DMS153 (cell line): Measurements from ENCODE around the gene NELL1.

Source experiments
- DNase-seq: peaks from one replicate; lab custom pipeline; 2025; lab: John Stamatoyannopoulos, UW

Gene NELL1

GRCh38 chr11:21489416-21490115, 820.2 kb downstream of the NELL1 start:
- DNase-seq = no peak

DNA sequence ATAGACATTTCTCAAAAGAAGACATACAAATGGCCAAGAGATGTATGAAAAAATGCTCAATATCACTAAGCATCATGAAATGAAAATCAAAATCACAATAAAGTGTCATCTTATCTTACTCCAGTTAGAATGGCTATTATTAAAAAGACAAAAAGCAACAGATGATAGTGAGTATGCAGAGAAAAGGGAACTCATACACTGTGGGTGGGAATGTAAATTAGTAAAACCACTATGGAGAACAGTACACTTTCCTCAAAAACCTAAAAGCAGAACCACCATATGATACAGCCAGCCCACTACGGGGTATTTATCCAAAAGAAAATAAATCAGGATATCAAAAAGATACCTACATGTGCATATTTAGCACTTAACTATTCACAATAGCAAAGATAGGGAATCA, 823.5 kb downstream of the NELL1 start:
- no peak for DNase-seq

GRCh38 chr11:21494946-21495345, 825.6 kb downstream of the NELL1 start:
- no peak for DNase-seq

- DNase-seq = no peak
Measured at GRCh38 chr11:21495879-21496278, 826.5 kb downstream of the NELL1 start.

GRCh38 chr11:21501245-21501644, 831.9 kb downstream of the NELL1 start:
- DNase-seq = no peak

GRCh38 chr11:21505070-21505469, 835.7 kb downstream of the NELL1 start:
- no peak for DNase-seq

- peak; percentile 48 for DNase-seq
Measured at GRCh38 chr11:21511835-21512440, 842.6 kb downstream of the NELL1 start.

GRCh38 chr11:21514316-21514715, 844.9 kb downstream of the NELL1 start:
- DNase-seq = no peak

- no peak for DNase-seq
Measured at GRCh38 chr11:21520244-21520643, 850.9 kb downstream of the NELL1 start.

DNA sequence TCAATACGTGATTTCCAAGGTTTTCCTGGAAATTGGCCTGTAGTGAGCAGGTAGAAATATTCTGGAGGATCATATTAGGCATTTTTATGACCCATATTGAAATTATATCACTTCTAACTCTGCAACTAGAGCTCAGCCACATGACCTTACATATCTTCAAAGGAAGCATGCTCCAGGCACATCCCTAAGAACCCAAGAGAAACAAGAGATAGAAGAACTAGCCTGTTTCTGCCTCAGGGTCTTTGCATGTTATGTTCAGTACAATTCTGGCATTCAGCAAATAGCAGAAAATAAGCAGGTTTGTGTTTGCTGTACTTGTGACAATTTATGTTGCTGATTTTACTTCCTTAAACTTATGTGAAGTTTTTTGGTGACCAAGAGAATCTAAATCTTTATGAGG, 859.8 kb downstream of the NELL1 start:
- DNase-seq = no peak

DNA sequence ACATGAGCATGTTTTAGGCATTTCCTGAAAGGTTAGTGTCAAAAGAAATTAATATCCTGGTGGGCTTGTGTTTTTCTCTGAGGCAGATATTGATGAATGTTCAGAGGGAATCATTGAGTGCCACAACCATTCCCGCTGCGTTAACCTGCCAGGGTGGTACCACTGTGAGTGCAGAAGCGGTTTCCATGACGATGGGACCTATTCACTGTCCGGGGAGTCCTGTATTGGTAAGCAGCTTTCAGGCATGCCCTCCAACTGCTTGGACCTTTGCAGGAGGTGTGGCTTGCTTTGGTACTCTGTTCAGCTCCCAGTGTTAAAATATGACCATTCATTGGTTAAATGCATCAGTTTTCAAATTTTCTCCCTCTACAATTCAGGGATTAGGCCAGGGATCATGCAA, 864.9 kb downstream of the NELL1 start:
- no peak for DNase-seq

DNA sequence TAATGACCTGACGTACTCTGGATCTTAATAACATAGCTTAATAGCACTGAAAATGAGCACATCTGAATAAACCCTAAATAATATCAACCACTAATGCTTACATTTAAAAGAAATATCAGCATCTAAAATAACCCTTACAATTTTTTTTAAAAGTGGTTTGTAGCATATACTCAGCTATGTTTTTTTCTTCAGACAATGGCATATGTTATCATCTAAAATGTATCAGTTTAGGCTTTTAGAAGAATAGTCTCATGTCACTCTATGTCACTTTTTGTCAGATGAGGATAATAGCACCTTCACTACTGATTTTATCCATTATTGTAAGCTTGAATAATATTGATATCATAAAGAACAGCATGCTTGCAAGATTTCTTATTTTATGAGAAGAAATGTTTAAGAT, 868.6 kb downstream of the NELL1 start:
- no peak for DNase-seq

DNA sequence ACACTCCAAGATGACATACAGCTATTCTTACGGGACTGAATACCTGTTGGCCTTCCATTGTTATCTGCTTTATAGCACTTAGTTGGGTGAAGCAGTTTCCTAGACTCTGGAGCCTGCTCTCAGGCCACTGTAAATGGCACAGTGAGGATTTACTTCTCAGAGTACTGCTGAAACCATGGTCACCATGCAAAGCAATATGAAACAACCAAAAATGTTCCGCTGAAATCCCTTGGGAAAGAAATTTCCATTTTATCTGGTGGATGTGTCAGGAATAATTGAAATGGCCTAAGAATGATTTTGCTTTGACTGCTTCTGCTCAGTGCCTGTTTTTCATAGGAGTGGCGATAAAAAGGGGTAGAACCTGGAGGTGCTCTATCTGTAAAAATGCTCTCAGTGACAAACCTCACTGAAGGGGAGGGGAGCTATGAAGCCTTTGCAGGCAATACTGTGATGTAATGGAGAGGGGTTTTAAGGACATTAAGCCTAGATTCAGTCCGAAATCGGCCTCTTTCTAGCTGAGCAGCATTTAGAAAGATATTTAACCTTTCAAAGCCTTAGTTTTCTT, 871.9 kb downstream of the NELL1 start:
- DNase-seq = no peak

DNA sequence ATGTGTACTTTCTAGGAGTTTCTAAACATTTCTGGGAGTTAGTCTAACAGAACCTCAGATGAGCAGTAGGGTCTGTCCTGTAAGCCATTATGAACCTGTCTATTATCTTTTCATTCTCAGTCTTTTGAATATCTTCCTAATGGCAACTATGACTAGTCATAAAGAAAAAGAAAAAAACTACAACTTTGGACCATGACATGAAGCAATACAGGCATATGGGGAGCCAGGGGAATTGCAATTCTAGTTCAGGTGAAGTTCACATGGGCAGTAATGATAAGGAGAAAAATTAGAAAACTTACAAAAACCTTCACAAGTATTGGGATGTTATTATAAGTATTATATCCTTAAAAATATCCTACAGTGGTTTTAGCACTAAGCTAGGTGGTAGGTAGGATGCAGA, 874.5 kb downstream of the NELL1 start:
- DNase-seq = no peak

GRCh38 chr11:21545699-21546098, 876.3 kb downstream of the NELL1 start:
- DNase-seq = no peak

- no peak for DNase-seq
Measured at GRCh38 chr11:21546703-21547102, 877.3 kb downstream of the NELL1 start.

GRCh38 chr11:21552911-21553310, 883.5 kb downstream of the NELL1 start:
- no peak for DNase-seq

GRCh38 chr11:21553795-21554194, 884.4 kb downstream of the NELL1 start:
- DNase-seq = no peak

- DNase-seq = no peak
Measured at GRCh38 chr11:21554284-21554683, 884.9 kb downstream of the NELL1 start.

DNA sequence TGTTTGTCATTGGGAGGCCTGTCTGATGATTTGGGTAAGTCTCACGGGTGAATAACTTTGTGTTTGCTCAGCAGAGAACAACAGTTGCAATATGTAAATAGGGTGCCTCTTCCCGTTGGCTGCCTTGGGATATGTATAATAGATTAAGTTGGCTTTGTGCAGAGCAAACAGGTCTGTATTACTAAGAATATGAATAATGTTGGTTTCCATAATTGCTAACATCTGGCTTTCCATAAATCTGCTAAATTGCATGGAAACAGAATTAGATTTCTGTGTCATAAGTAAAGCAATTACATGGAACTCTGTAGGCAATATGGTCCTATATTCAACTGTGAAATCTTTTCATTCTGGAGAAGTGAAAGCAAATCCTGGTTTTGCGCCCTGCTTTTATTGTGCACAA, 887.5 kb downstream of the NELL1 start:
- no peak for DNase-seq

DNA sequence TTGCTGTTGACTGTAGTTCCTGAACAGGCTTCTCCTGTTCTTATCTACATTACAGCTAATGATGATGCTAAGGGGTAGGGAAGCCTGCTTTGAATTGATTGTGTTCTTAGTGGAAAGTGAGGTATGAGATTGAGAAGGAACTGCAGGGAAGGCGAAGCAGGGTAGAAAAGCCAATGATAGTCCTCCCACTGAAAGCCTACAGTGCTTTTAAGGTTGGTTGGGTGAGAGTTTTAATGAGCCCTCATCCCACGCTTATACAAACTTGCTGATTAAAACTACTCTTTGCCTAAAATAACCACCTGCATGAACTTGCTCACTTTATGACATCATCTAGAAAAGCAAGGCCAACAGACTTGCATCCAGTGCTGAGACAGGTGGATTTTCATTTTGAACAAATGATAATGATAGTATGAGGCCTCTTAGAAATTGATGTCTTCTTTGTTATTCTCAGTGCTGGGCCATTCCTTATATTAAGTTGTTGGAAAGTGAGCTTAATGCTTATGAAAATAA, 891.1 kb downstream of the NELL1 start:
- DNase-seq = no peak

- no peak for DNase-seq
Measured at GRCh38 chr11:21561581-21561980, 892.2 kb downstream of the NELL1 start.

DNA sequence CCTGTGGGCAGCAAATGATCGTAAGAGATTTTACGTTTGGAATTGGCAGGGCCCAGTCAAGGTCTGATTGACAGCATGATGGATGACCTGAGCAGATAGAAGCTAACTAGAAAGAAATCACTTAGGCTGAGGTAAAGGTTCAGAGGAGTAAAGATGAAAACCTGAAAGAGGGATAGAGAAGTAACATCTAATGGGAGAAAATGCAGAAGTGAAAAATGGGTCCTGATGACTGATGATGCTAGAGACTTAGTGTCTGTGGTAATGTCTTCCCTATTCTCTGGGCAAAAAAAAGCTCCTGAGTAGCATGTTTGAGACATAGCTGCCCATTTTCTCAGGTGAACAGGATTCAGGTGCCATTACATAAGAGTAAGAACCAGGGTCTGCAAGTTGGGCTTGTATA, 894.7 kb downstream of the NELL1 start:
- DNase-seq = no peak
